Cardiac muscle cell (in vitro differentiated cells and primary cell): ENCODE data around the gene NKX1-1. TPM values are rescaled to one million over a fixed set of nuclear protein-coding genes. Genes with fewer than 3 reads are reported as not detected.

ENCODE experiments used
- DNase-seq, 2 donors: peaks; one replicate each; pipeline versions ENCODE4 v3.0.0 to v3.0.0-alpha.2; 2010 to 2017; ENCODE audit warnings: low read depth in 1 of 2, low spot score in 1 of 2
- H3K27ac ChIP-seq: fragments of 200-600 bp; sonication (generic); 2 replicates; pipeline ENCODE4 v1.5.1; 2016
- H3K27me3 ChIP-seq: fragments of 200-600 bp; sonication (generic); 2 replicates; pipeline ENCODE4 v1.6.0; 2016; ENCODE audit warnings: control low read depth
- H3K36me3 ChIP-seq: fragments of 200-600 bp; sonication (generic); 2 replicates; pipeline ENCODE4 v1.5.1; 2016; ENCODE audit warnings: control low read depth
- H3K4me1 ChIP-seq: fragments of 200-600 bp; sonication (generic); 2 replicates; pipeline ENCODE4 v1.8.1; 2017; ENCODE audit warnings: low read depth, mild to moderate bottlenecking, mixed run types
- H3K4me3 ChIP-seq: fragments of 200-600 bp; sonication (generic); 2 replicates; pipeline ENCODE4 v1.5.1; 2016; ENCODE audit warnings: mild to moderate bottlenecking
- H3K9me3 ChIP-seq: fragments of 200-600 bp; sonication (generic); 2 replicates; pipeline ENCODE4 v1.5.1; 2017; ENCODE audit warnings: low read depth, mild to moderate bottlenecking, control low read depth
- polyA plus RNA-seq: library from polyadenylated mRNA; unstranded; fragments of >200 nt; fragmentation: Nextera tagmentation; extraction: Ambion mirVana; gene quantifications from 2 replicates; pipeline ENCODE4 v1.2.1, GENCODE V29; 2016
- total RNA-seq: library from RNA; depleted of rRNA; stranded (reverse); fragments of >200 nt; gene quantifications from 2 replicates; pipeline ENCODE4 v1.2.3, GENCODE V29; 2016
- TF ChIP-seq, protein P1 (sequence below): IDR thresholded peaks from 2 replicates; pipeline ENCODE4 v1.5.1; 2012; ENCODE audit warnings: low read depth, mild to moderate bottlenecking, low read length

NKX1-1 gene
- total and polyA plus RNA-seq, 2 experiments from 2014 or later: not detected

DNA sequence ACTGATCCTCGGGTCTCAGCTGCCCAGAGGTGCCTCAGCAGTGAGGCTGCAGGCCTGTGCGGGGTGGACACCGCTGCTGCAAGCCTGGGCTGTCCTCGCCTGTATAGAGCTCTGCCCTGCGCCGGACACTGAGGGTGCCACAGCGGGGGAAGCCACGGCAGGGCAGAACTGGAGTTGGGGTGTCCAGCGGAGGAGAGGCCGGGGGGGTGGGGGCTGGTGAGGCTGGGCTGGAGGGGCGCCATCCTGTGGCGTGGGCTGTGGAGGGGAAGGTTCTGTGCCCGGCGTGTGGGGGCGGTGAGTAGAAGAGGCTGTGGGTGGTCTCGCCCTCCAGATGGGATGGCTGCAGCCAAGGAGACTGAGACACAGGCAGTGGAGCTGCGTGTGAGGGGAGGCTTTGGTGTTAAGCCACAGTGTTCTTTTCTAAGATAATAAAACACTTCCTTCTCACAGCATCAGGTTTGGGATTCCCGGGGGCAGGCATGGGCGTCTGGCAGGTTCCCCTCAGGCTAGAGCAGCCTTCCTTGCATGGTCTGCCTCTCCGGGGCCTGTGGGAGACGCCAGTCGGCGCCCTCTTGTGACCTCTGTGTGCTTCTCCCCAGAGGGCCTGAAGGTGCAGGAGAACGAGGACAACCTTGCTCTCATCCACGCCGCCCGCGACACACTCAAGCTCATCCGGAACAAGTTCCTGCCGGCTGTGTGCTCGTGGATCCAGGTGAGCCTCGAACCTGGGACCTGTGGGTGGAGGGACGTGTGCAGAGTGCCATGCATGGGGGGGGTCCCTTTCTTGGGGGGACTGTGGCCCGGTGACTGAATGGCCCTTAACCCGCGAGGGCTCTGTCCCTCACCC is 51.9 kb downstream of the NKX1-1 start:
- Histone ChIP-seq H3K27ac (no peak overlapping the region), H3K36me3 (no peaks in the 10 kb centered on the region)
- no peak for DNase-seq

DNA sequence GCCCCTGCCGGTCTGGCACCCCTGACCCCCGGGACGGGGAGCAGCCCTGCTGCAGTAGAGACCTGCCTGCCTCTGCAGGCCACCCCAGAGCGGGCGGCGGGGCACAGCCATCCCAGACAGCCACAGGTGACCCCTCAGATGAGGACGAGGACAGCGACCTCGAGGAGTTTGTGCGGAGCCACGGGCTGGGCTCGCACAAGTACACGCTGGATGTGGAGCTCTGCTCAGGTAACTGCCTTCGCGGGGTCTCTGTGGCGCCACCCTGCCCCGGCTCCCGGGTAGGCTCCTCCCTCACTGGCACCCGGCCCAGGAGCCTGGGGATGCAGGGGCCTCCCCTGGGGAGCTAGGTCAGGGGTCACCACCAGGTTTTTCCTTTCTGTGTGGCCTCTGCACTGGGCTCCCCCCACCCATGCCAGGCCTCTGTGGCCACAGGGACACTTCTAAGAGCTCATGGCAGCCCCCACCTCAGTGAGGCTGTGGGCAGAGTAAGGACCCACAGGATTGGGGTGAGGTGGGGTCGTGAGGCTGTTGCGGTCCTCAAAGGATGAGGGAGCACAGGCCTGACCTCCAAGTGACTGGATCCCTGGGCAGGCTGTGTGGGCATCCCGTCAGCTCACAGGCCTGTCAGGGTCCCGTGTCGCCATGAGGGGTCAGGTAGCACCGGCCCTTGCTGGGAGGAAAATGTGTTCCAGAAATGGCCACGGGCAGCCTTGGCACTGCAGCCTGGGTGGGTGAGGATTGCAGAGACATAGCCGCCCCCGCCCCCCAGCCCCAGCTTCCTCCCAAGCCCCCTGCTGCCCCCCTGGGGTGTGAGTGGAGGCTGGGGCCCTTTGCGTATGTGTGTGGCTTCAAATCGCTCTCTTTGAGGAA is 52.8 kb downstream of the NKX1-1 start:
- H3K27me3 ChIP-seq: no peaks in the 10 kb centered on the region
- H3K4me3 ChIP-seq: no peak overlapping the region
- TF ChIP-seq, protein P1, sequence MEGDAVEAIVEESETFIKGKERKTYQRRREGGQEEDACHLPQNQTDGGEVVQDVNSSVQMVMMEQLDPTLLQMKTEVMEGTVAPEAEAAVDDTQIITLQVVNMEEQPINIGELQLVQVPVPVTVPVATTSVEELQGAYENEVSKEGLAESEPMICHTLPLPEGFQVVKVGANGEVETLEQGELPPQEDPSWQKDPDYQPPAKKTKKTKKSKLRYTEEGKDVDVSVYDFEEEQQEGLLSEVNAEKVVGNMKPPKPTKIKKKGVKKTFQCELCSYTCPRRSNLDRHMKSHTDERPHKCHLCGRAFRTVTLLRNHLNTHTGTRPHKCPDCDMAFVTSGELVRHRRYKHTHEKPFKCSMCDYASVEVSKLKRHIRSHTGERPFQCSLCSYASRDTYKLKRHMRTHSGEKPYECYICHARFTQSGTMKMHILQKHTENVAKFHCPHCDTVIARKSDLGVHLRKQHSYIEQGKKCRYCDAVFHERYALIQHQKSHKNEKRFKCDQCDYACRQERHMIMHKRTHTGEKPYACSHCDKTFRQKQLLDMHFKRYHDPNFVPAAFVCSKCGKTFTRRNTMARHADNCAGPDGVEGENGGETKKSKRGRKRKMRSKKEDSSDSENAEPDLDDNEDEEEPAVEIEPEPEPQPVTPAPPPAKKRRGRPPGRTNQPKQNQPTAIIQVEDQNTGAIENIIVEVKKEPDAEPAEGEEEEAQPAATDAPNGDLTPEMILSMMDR: no peak
- H3K4me1 ChIP-seq: no peaks in the 10 kb centered on the region
- H3K27ac ChIP-seq: no peak overlapping the region
- H3K36me3 ChIP-seq: no peaks in the 10 kb centered on the region
- no peaks in the 10 kb centered on the region for H3K9me3 ChIP-seq
- no peak for DNase-seq

More for the DNA sequence above, 51.9 kb downstream of the NKX1-1 start:
- no peaks in the 10 kb centered on the region for H3K4me1 ChIP-seq
- H3K4me3 ChIP-seq: no peak overlapping the region
- H3K9me3 ChIP-seq: no peaks in the 10 kb centered on the region
- H3K27me3 ChIP-seq: no peaks in the 10 kb centered on the region
- TF ChIP-seq, protein P1: no peak

Other genes starting within 250 kb of the NKX1-1 start
- gene SPON2, start 233.9 kb downstream of the NKX1-1 start, total RNA-seq: 0.12 and 0.42 TPM in 2 replicates
- 0.98 and 1.2 TPM in 2 replicates for gene SPON2, start 233.9 kb downstream of the NKX1-1 start, polyA plus RNA-seq
- gene CTBP1, start 157.3 kb downstream of the NKX1-1 start, total RNA-seq: 321 and 431 TPM in 2 replicates
- 152 and 174 TPM in 2 replicates for gene CTBP1, start 157.3 kb downstream of the NKX1-1 start, polyA plus RNA-seq
- gene MAEA, start 116.6 kb downstream of the NKX1-1 start, total RNA-seq: 85.0 and 88.3 TPM in 2 replicates
- 70.2 and 76.8 TPM in 2 replicates for gene MAEA, start 116.6 kb downstream of the NKX1-1 start, polyA plus RNA-seq
- gene UVSSA, start 59.2 kb downstream of the NKX1-1 start, total RNA-seq: 4.6 and 14.1 TPM in 2 replicates
- 7.2 and 8.8 TPM in 2 replicates for gene UVSSA, start 59.2 kb downstream of the NKX1-1 start, polyA plus RNA-seq